Loucy (cell line): ENCODE results near the gene SLC25A21.

Experiments used
- EZH2phosphoT487 ChIP-seq: fragments of 200-600 bp; IDR thresholded peaks from 2 replicates; pipeline ENCODE4 v1.6.1; 2018; ENCODE audit warnings: antibody characterized with exemption, mild to moderate bottlenecking, moderate library complexity, borderline replicate concordance
- TF ChIP-seq, protein P1 (sequence below): fragments of 200-600 bp; sonication (generic); conservative IDR thresholded peaks from 2 replicates; pipeline ENCODE4 v1.5.1; 2014; ENCODE audit warnings: mild to moderate bottlenecking, antibody characterized with exemption, low read length

DNA sequence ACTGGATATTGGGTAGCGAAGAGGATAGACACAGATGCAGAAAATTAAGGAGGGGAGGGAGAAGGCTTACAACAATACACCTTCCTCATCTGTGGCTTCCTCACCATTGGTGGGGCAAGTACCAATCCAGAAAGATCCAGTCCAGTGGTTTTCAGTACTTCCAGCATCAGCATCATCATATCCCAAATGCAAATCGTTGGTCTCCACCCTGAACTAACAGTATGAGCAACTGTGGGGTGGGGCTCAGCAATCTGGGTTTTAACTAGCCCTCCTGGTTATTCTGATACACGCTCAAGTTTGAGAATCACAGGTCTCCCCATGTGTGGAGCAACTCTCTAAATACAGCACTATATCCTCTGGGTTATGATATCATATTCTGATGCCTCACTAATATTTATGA lies 317.0 kb downstream of the SLC25A21 start:
- TF ChIP-seq, protein P1, sequence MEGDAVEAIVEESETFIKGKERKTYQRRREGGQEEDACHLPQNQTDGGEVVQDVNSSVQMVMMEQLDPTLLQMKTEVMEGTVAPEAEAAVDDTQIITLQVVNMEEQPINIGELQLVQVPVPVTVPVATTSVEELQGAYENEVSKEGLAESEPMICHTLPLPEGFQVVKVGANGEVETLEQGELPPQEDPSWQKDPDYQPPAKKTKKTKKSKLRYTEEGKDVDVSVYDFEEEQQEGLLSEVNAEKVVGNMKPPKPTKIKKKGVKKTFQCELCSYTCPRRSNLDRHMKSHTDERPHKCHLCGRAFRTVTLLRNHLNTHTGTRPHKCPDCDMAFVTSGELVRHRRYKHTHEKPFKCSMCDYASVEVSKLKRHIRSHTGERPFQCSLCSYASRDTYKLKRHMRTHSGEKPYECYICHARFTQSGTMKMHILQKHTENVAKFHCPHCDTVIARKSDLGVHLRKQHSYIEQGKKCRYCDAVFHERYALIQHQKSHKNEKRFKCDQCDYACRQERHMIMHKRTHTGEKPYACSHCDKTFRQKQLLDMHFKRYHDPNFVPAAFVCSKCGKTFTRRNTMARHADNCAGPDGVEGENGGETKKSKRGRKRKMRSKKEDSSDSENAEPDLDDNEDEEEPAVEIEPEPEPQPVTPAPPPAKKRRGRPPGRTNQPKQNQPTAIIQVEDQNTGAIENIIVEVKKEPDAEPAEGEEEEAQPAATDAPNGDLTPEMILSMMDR: no peak
- TF ChIP-seq EZH2phosphoT487: no peak
